HL-60 (cell line): ENCODE measurements around the gene MYO5C.

Source experiments
- CTCF ChIP-seq: IDR thresholded peaks from one replicate; pipeline ENCODE4 v1.5.1; 2011; ENCODE audit warnings: low read length, control low read depth, inconsistent platforms; ENCODE audit not compliant: insufficient read depth
- GABPA ChIP-seq: IDR thresholded peaks from 2 replicates; pipeline ENCODE4 v1.6.1; 2012; ENCODE audit warnings: low read depth
- POLR2AphosphoS5 ChIP-seq: IDR thresholded peaks from 2 replicates; pipeline ENCODE4 v1.6.1; 2012; ENCODE audit warnings: low read depth
- REST ChIP-seq: IDR thresholded peaks from 2 replicates; pipeline ENCODE4 v1.6.1; 2012; ENCODE audit warnings: low read depth; ENCODE audit not compliant: insufficient replicate concordance

- no peak for TF ChIP-seq POLR2AphosphoS5
- TF ChIP-seq CTCF = no peak
- no peak for TF ChIP-seq REST
- TF ChIP-seq GABPA = no peak
Observed at GRCh38 chr15:52161406-52161966, 134.1 kb downstream of the MYO5C start.
